GM06990 (cell line): ENCODE results near the gene RFX4.
A peak's percentile ranks its signal among the peaks of the same experiment; 100 is the strongest.

Experiments used
- DNase-seq: peaks from one replicate; pipeline ENCODE4 v3.0.0-alpha.2; 2011; ENCODE audit not compliant: insufficient read length; ENCODE audit errors: extremely low read depth
- H3K27me3 ChIP-seq: replicated peaks from 2 replicates; pipeline ENCODE4 v1.6.0; 2011; ENCODE audit warnings: low read length; ENCODE audit not compliant: control insufficient read depth, insufficient read depth
- H3K36me3 ChIP-seq: 2 replicates; pipeline ENCODE4 v1.5.1; 2011; ENCODE audit warnings: low read length; ENCODE audit not compliant: control insufficient read depth, insufficient read depth
- H3K4me3 ChIP-seq: replicated peaks from 2 replicates; pipeline ENCODE4 v1.5.1; 2011; ENCODE audit warnings: low read depth, mild to moderate bottlenecking, control low read depth, low read length
- CTCF ChIP-seq: IDR thresholded peaks from 2 replicates; pipeline ENCODE4 v1.5.1; 2011; ENCODE audit warnings: low read length, control low read depth, mild to moderate bottlenecking, inconsistent platforms; ENCODE audit not compliant: insufficient read depth, poor library complexity, severe bottlenecking

RFX4 gene

GRCh38 chr12:106745181-106745745 lies 162.5 kb downstream of the RFX4 start:
- H3K4me3 ChIP-seq: no peak overlapping the region
- no peak for TF ChIP-seq CTCF
- DNase-seq: no peak
- no peaks in the 10 kb centered on the region for H3K36me3 ChIP-seq
- H3K27me3 ChIP-seq: no peaks in the 10 kb centered on the region

GRCh38 chr12:106747973-106748436 lies 165.2 kb downstream of the RFX4 start:
- DNase-seq: no peak
- Histone ChIP-seq H3K4me3 (no peak overlapping the region), H3K27me3 (no peaks in the 10 kb centered on the region), H3K36me3 (no peaks in the 10 kb centered on the region)
- no peak for TF ChIP-seq CTCF

GRCh38 chr12:106750524-106750923 lies 167.7 kb downstream of the RFX4 start:
- Histone ChIP-seq H3K27me3 (no peaks in the 10 kb centered on the region), H3K4me3 (no peak overlapping the region), H3K36me3 (no peaks in the 10 kb centered on the region)
- no peak for TF ChIP-seq CTCF
- DNase-seq: no peak

DNA sequence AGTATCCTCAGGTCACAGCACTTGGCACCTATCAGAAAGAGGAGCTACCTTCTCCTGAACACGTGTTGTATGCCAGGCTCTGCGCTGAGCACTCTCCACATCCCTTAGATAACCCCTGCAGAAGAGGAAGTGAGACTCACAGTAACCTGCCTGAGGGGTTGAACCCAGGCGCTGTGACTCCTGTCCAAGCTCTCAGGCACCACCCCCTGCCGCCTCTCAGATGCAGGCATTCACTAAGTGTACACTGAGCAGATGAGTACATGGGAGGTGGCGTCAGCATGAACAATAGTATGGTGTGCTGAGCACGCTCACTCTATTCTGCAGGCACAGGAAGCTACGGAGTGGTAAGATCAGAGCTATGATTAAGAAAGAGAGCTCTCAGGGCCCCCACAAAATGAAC lies 170.7 kb downstream of the RFX4 start:
- Histone ChIP-seq H3K36me3 (no peaks in the 10 kb centered on the region), H3K27me3 (no peaks in the 10 kb centered on the region), H3K4me3 (no peak overlapping the region)
- DNase-seq: peak; percentile 77
- TF ChIP-seq CTCF: peak; percentile 13

DNA sequence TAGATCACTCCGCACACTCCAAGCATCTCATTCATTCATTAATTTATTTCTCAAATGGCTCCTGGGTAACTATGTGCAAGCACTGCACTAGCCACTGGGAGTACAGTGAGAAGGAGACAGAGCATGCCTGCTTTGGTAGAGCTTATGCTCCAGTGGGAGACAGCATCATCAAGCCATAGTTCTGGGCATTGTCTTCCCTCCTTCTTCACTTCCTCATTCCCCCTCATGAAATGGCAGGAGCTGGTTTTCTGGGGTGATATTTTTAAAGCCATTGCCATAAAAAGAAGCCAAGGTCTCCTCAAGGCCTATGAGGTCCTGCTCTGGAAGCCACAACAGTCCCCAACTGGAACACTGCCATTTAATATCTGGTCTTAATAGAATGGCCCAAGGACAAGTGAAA lies 171.5 kb downstream of the RFX4 start:
- DNase-seq: no peak
- no peaks in the 10 kb centered on the region for H3K36me3 ChIP-seq
- no peak overlapping the region for H3K4me3 ChIP-seq
- no peak for TF ChIP-seq CTCF
- no peaks in the 10 kb centered on the region for H3K27me3 ChIP-seq
